GM19395 (cell line): ENCODE data around the gene TRIM5.
"Not testable (repeated sequence)": the region's sequence is repeated elsewhere in the genome, so short reads cannot be mapped to it uniquely, and the experiment has no call there.

Experiments
- ATAC-seq: cut with Tn5 transposase; IDR thresholded peaks from one replicate; pipeline ENCODE4 v1.9.1; 2021; ENCODE audit warnings: mild to moderate bottlenecking, moderate library complexity; ENCODE audit not compliant: unreplicated experiment

The TRIM5 gene

GRCh38 chr11:5689551-5689983 lies 4.7 kb upstream of the TRIM5 start, which contains the start of gene TRIM22:
Gene TRIM22, plus strand, starts transcription at chr11:5689790. Its CDS starts 6,443 bp downstream, at chr11:5696233.
- peak; percentile 77 for ATAC-seq

GRCh38 chr11:5688482-5688881 lies 3.6 kb upstream of the TRIM5 start:
- no peak for ATAC-seq

GRCh38 chr11:5686426-5686825 lies 1.6 kb upstream of the TRIM5 start:
- ATAC-seq, result no peak

- peak; percentile 28 for ATAC-seq
These were observed 733 bp downstream of the TRIM5 start for GRCh38 chr11:5684036-5684645.

GRCh38 chr11:5683620-5684019 lies 1.3 kb downstream of the TRIM5 start:
- not testable (repeated sequence) for ATAC-seq

- not testable (repeated sequence) for ATAC-seq
These were observed 1.9 kb downstream of the TRIM5 start for GRCh38 chr11:5682890-5683441.

- no peak for ATAC-seq
These were observed 5.1 kb downstream of the TRIM5 start for GRCh38 chr11:5679811-5680210.

GRCh38 chr11:5674391-5674790 lies 10.5 kb downstream of the TRIM5 start:
- ATAC-seq, result no peak

- no peak for ATAC-seq
These were observed 13.0 kb downstream of the TRIM5 start for GRCh38 chr11:5671831-5672230.

GRCh38 chr11:5666402-5666793 lies 18.5 kb downstream of the TRIM5 start:
- ATAC-seq, result no peak

GRCh38 chr11:5665746-5666401 lies 19.0 kb downstream of the TRIM5 start:
- no peak for ATAC-seq

- ATAC-seq, result no peak
These were observed 19.8 kb downstream of the TRIM5 start for GRCh38 chr11:5665051-5665570.

- no peak for ATAC-seq
These were observed 21.4 kb downstream of the TRIM5 start for GRCh38 chr11:5663511-5663910.

- no peak for ATAC-seq
These were observed 26.6 kb downstream of the TRIM5 start for GRCh38 chr11:5658318-5658717.

GRCh38 chr11:5656956-5657355 lies 27.9 kb downstream of the TRIM5 start:
- ATAC-seq, result not testable (repeated sequence)

- ATAC-seq, result no peak
These were observed 29.4 kb downstream of the TRIM5 start for GRCh38 chr11:5655474-5655873.

- ATAC-seq, result no peak
These were observed 38.7 kb downstream of the TRIM5 start for GRCh38 chr11:5646139-5646538.

- ATAC-seq, result no peak
These were observed 41.3 kb downstream of the TRIM5 start for GRCh38 chr11:5643585-5643984.

- no peak for ATAC-seq
These were observed 44.9 kb downstream of the TRIM5 start for GRCh38 chr11:5639953-5640352.

- peak; percentile 96 for ATAC-seq
These were observed 52.8 kb downstream of the TRIM5 start for GRCh38 chr11:5631969-5632635.

- ATAC-seq, result peak; percentile 35
These were observed 53.5 kb downstream of the TRIM5 start for GRCh38 chr11:5631417-5631816.
